ENCODE results near the gene LRRC63.
A peak's percentile ranks its signal among the peaks of the same experiment; 100 is the strongest.
"Not testable (repeated sequence)": the region's sequence is repeated elsewhere in the genome, so short reads cannot be mapped to it uniquely, and the experiment has no call there.

Gene LRRC63

GRCh38 chr13:46274094-46274698 lies 62.5 kb downstream of the LRRC63 start:
- DNase-seq, result no peak

- no peak for DNase-seq
These were observed 66.7 kb downstream of the LRRC63 start for GRCh38 chr13:46278474-46278873.

DNA sequence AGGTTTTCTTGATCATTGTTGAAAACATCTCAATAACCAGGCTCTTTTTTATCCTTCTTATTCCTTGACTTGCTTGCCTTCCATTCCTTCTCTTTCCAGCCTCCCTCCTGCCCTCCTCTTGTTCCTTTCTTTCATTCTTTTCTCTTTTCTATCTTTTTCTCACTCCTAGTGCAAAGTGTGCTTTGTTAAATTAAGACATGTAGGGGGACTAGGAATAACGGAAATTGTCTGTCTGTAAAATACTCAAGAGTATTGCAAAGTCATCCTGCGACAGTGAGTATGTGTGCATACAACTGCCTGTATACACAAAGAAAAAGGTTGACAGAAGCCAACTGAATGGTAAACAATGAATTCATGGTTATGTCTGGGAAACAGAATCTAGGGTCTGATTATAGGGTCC lies 70.1 kb downstream of the LRRC63 start:
- no peak for DNase-seq

GRCh38 chr13:46283912-46284824 lies 72.4 kb downstream of the LRRC63 start:
- DNase-seq, result not testable (repeated sequence)

DNA sequence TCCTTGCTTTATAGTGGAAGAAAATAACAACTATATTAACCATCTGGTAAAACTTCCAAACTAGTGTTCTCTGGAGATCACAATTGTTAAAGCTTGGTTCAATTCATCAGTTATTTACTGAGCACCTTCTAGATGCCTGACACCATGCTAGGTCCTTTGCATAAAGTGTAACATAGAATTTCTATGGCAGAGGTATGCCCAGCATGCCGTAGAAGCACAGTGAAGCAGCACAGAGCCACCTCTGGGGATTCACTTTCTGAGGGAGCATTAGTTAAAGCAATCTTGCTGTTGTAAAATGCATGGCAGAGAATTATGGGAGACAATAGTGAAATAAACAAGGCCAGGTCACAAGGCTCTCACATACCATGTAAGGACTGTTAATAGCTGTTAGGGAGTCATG lies 75.2 kb downstream of the LRRC63 start:
- DNase-seq, result no peak

GRCh38 chr13:46288570-46289259 lies 77.0 kb downstream of the LRRC63 start:
- DNase-seq, result peak; percentile 63

DNA sequence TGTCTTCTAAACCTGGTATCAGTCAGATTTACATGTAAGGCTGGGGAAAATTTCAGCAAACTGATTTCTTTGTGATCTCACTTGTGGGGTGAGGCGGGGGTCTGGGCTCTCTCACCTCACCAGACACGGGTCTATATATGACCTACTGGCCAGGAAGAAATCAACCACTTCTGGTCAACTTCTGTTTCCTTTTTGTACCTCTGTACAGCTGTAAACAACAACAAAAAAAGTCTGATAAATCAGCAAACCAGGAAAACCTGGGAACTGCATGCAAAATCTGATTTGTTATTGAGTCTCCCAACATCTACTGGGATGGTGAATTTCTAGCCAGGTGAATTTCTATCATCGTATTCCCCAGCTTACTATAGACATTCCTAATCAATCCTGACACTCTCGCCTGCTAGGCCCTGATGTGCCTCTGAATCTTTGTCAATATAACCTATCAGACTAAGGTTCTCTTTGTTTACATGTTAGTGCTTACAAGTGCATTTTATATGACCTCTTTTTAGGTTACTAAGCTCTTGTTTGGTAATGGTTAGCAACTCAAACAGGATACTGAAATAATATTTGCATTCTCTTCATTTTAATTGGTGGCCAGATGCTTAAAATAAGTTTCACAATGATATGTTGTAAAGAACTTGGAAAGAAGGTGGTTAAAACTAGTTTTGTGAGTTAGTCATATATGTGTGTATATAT lies 77.7 kb downstream of the LRRC63 start:
- DNase-seq, result no peak

GRCh38 chr13:46290434-46290833 lies 78.7 kb downstream of the LRRC63 start:
- no peak for DNase-seq

- no peak for DNase-seq
These were observed 81.7 kb downstream of the LRRC63 start for GRCh38 chr13:46293436-46293835.

DNA sequence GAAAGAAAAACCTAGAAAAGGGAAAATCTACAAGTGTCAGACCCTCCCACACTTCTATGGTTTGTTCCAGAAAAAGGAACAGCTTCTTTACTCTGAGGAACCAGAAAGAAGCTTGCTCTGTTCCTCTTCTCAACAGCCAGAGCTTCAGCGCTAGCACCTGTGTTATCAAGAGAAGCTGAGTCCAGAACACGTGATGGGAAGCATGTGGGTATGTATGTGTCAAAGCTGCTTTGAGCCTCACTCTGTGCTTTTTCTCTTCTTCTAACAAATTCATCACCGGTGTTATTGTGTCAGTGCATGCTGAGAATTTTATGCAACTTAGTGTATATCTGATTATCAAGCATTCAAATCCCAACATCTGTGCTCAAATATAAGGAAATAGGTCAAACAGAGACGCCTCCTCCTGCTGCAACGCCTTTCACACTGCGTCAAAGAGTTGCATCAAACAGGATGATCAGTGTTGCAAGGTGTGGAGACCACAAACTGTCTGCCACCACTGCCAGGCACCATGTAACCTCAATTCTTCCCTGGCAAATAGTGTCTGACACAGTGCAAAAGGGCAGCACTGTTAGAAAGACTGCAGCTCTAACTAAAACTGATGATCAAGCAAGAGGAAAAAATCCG lies 83.9 kb downstream of the LRRC63 start:
- peak; percentile 29 for DNase-seq

DNA sequence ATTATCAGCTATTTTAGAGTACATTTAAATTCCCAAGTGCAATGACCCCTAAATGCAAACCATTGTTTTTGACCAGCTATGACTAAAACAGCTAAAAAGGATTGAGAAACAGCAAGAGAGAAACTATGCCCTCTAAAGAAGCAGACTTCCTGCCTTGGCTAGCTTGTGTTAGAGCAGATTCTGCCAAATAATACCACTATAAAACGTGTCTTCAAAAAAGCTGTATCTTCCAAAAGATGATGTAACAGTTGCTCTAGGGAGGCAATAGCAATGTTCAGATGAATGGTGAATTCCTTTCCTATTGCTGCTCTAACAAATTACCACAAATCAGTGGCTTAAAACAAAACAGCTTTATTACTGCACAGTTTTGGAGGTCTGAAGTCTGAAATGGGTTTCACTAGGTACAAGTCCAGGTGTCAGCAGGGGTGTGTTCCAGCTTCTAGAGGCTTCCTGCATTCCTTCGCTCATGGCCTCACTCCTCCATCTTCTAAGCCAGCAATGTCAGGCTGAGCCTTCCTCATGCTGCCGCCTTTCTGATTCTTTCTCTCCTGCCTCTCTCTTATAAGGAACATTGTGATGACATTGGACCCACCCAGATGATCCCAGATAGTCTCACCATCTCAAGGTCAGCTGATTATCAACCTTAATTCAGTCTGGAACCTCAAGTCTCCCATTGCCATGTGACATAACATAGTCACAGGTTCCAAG lies 84.5 kb downstream of the LRRC63 start:
- DNase-seq, result no peak

DNA sequence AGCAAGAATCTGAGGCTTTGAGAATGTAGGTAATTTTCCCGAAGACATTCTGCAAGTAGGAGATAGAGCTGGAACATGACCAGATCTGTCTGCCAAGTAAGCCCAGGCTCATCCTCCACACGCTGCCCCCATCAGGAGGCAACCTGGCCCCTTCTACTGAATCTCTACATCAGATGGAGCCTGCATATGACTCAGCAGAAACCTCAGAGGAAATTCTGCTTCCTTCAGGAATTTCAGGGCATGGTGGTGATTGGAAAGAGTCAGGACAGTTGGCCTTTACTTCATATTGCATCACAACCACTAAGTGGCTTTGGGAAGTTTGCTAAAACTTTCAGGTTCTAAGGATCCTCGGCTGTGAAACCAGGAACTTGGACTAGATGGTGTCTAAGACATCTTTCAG lies 85.2 kb downstream of the LRRC63 start:
- no peak for DNase-seq

DNA sequence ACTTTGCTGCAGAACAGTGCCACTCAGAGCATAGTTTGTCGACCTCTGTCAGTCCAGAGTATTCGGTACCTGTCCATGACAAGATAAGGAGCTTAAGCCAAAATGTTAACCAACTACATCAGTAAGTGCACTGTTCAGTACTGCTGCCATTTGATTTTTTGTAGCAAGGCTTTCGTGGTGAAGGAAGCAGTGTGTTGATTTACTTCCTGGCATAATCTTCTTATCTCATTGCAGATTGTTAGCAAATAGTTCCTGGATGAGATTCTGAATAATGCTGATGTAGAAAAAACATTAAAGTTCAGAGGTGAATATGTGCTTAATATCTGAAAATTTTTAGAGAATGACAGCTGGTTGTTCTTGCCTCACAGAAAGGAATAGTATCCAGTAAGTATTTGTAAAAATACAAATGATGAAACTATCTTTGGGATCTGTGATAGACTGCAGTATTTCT lies 85.7 kb downstream of the LRRC63 start:
- no peak for DNase-seq

GRCh38 chr13:46303742-46304385 lies 92.1 kb downstream of the LRRC63 start:
- no peak for DNase-seq

DNA sequence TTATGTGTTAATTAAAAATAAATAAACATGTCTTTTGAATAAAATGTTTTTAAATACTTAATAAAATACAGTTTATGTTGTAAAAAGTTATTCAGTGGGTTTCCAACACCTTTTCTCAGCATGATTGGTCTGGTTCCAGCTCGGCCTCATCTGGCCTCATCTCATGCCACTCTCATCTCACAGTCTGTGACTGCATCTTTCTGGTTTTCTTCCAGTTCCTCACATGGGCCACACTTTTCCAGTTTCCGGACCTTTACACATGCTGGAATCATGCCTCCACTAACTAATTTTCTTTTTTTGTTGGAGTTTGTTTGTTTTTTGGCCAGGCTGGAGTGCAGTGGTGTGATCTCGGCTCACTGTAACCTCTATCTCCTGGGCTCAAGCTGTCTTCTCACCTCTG lies 92.8 kb downstream of the LRRC63 start:
- no peak for DNase-seq

DNA sequence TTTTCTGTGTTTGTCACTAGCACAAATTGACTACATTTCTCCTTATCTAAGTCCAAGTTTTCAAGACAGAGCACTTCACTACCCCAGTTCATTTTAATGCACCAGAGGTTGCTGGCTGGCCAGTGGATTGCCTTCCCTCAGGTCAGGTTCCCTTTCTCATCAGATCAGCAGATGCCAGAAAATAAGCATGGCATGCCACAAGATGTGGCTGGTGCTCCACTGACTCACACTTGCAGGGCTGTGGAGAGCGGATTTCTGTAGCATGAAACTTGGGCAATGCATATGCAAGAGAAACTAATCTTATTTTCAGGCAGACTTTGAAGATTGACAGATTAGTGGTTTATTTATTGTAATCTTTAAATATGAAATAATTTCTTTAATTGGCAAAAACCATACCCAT lies 95.8 kb downstream of the LRRC63 start:
- DNase-seq, result no peak

- DNase-seq, result no peak
These were observed 98.3 kb downstream of the LRRC63 start for GRCh38 chr13:46310066-46310465.

GRCh38 chr13:46311217-46311616 lies 99.5 kb downstream of the LRRC63 start:
- no peak for DNase-seq

- no peak for DNase-seq
These were observed 101.3 kb downstream of the LRRC63 start for GRCh38 chr13:46313024-46313423.

- no peak for DNase-seq
These were observed 101.9 kb downstream of the LRRC63 start for GRCh38 chr13:46313432-46314257.

Measured in eye (tissue), 1 donor.